ENCODE data around the gene SCLY.

Gene SCLY

GRCh38 chr2:238134393-238134785 is 73.6 kb downstream of the SCLY start:
- TF ChIP-seq PAX5 (IDR thresholded peaks at IDR 0.05; ENCODE audit: insufficient read depth, low read length, severe bottlenecking) (no peak), POU2F2 (IDR thresholded peaks at IDR 0.05; ENCODE audit: low read depth, low read length) (no peak), TAF1 (IDR thresholded peaks at IDR 0.05; ENCODE audit: low read depth, low read length) (no peak), POLR2AphosphoS5 (IDR thresholded peaks at IDR 0.05; ENCODE audit: low read depth, low read length) (no peak), SPI1 (IDR thresholded peaks at IDR 0.05; ENCODE audit: low read depth, low read length) (no peak), POLR2A (IDR thresholded peaks at IDR 0.05; ENCODE audit: low read depth, low read length) (no peak)
- no peak for DNase-seq (ENCODE audit: insufficient read length, low spot score)
- FAIRE-seq = no peak

GRCh38 chr2:238135601-238136150 is 74.9 kb downstream of the SCLY start:
- TF ChIP-seq POLR2AphosphoS5 (IDR thresholded peaks at IDR 0.05; ENCODE audit: low read depth, low read length) = no peak
- TF ChIP-seq POLR2A (IDR thresholded peaks at IDR 0.05; ENCODE audit: low read depth, low read length) = no peak
- TF ChIP-seq POU2F2 (IDR thresholded peaks at IDR 0.05; ENCODE audit: low read depth, low read length) = no peak
- no peak for TF ChIP-seq TAF1 (IDR thresholded peaks at IDR 0.05; ENCODE audit: low read depth, low read length)
- TF ChIP-seq PAX5 (IDR thresholded peaks at IDR 0.05; ENCODE audit: insufficient read depth, low read length, severe bottlenecking) = no peak
- no peak for TF ChIP-seq SPI1 (IDR thresholded peaks at IDR 0.05; ENCODE audit: low read depth, low read length)
- no peak for FAIRE-seq
- no peak for DNase-seq (ENCODE audit: insufficient read length, low spot score)

GRCh38 chr2:238136820-238137537 is 76.2 kb downstream of the SCLY start:
- DNase-seq (ENCODE audit: insufficient read length, low spot score) = no peak
- TF ChIP-seq TAF1 (IDR thresholded peaks at IDR 0.05; ENCODE audit: low read depth, low read length) (no peak), SPI1 (IDR thresholded peaks at IDR 0.05; ENCODE audit: low read depth, low read length) (no peak), POLR2A (IDR thresholded peaks at IDR 0.05; ENCODE audit: low read depth, low read length) (no peak), POU2F2 (IDR thresholded peaks at IDR 0.05; ENCODE audit: low read depth, low read length) (no peak), POLR2AphosphoS5 (IDR thresholded peaks at IDR 0.05; ENCODE audit: low read depth, low read length) (no peak), PAX5 (IDR thresholded peaks at IDR 0.05; ENCODE audit: insufficient read depth, low read length, severe bottlenecking) (no peak)
- FAIRE-seq = no peak

- DNase-seq (ENCODE audit: insufficient read length, low spot score) (no peak), FAIRE-seq (no peak)
- TF ChIP-seq POU2F2 (IDR thresholded peaks at IDR 0.05; ENCODE audit: low read depth, low read length) = no peak
- no peak for TF ChIP-seq SPI1 (IDR thresholded peaks at IDR 0.05; ENCODE audit: low read depth, low read length)
- TF ChIP-seq TAF1 (IDR thresholded peaks at IDR 0.05; ENCODE audit: low read depth, low read length) = no peak
- TF ChIP-seq POLR2A (IDR thresholded peaks at IDR 0.05; ENCODE audit: low read depth, low read length) = no peak
- TF ChIP-seq POLR2AphosphoS5 (IDR thresholded peaks at IDR 0.05; ENCODE audit: low read depth, low read length) = no peak
- TF ChIP-seq PAX5 (IDR thresholded peaks at IDR 0.05; ENCODE audit: insufficient read depth, low read length, severe bottlenecking) = no peak
These were observed 77.1 kb downstream of the SCLY start for GRCh38 chr2:238137885-238138284.

- DNase-seq (ENCODE audit: insufficient read length, low spot score) (no peak), FAIRE-seq (no peak)
- TF ChIP-seq POU2F2 (IDR thresholded peaks at IDR 0.05; ENCODE audit: low read depth, low read length) (no peak), PAX5 (IDR thresholded peaks at IDR 0.05; ENCODE audit: insufficient read depth, low read length, severe bottlenecking) (no peak), POLR2AphosphoS5 (IDR thresholded peaks at IDR 0.05; ENCODE audit: low read depth, low read length) (no peak), SPI1 (IDR thresholded peaks at IDR 0.05; ENCODE audit: low read depth, low read length) (no peak), TAF1 (IDR thresholded peaks at IDR 0.05; ENCODE audit: low read depth, low read length) (no peak)
These were observed 77.8 kb downstream of the SCLY start, which contains the start of gene KLHL30 for GRCh38 chr2:238138331-238139195. KLHL30 (plus strand) TSS chr2:238138668; CDS start chr2:238140755, 2,087 bp downstream.

GRCh38 chr2:238139196-238140039 is 78.6 kb downstream of the SCLY start:
- TF ChIP-seq POU2F2 (IDR thresholded peaks at IDR 0.05; ENCODE audit: low read depth, low read length) = no peak
- TF ChIP-seq SPI1 (IDR thresholded peaks at IDR 0.05; ENCODE audit: low read depth, low read length) = no peak
- TF ChIP-seq POLR2AphosphoS5 (IDR thresholded peaks at IDR 0.05; ENCODE audit: low read depth, low read length) = no peak
- no peak for TF ChIP-seq POLR2A (IDR thresholded peaks at IDR 0.05; ENCODE audit: low read depth, low read length)
- no peak for FAIRE-seq
- DNase-seq (ENCODE audit: insufficient read length, low spot score) = no peak

- no peak for FAIRE-seq
These were observed 79.2 kb downstream of the SCLY start for GRCh38 chr2:238140040-238140439.

GRCh38 chr2:238140721-238141540 is 80.1 kb downstream of the SCLY start:
- TF ChIP-seq POU2F2 (IDR thresholded peaks at IDR 0.05; ENCODE audit: low read depth, low read length) (no peak), PAX5 (IDR thresholded peaks at IDR 0.05; ENCODE audit: insufficient read depth, low read length, severe bottlenecking) (no peak), POLR2A (IDR thresholded peaks at IDR 0.05; ENCODE audit: low read depth, low read length) (no peak), SPI1 (IDR thresholded peaks at IDR 0.05; ENCODE audit: low read depth, low read length) (no peak), TAF1 (IDR thresholded peaks at IDR 0.05; ENCODE audit: low read depth, low read length) (no peak), POLR2AphosphoS5 (IDR thresholded peaks at IDR 0.05; ENCODE audit: low read depth, low read length) (no peak)
- FAIRE-seq (no peak), DNase-seq (ENCODE audit: insufficient read length, low spot score) (no peak)

More at GRCh38 chr2:238140040-238140439, 79.2 kb downstream of the SCLY start:
- TF ChIP-seq TAF1 (IDR thresholded peaks at IDR 0.05; ENCODE audit: low read depth, low read length) (no peak), POLR2A (IDR thresholded peaks at IDR 0.05; ENCODE audit: low read depth, low read length) (no peak), PAX5 (IDR thresholded peaks at IDR 0.05; ENCODE audit: insufficient read depth, low read length, severe bottlenecking) (no peak), POU2F2 (IDR thresholded peaks at IDR 0.05; ENCODE audit: low read depth, low read length) (no peak), SPI1 (IDR thresholded peaks at IDR 0.05; ENCODE audit: low read depth, low read length) (no peak), POLR2AphosphoS5 (IDR thresholded peaks at IDR 0.05; ENCODE audit: low read depth, low read length) (no peak)
- DNase-seq (ENCODE audit: insufficient read length, low spot score) = no peak
